Erythroblast (primary cell): ENCODE measurements around the gene TRMT11.

Experiments used
- GATA1 ChIP-seq: IDR thresholded peaks from 2 replicates; pipeline ENCODE4 v1.6.1; 2011; ENCODE audit warnings: low read depth, mild to moderate bottlenecking, control low read depth, low read length, moderate library complexity
- POLR2A ChIP-seq: IDR thresholded peaks from 2 replicates; pipeline ENCODE4 v1.6.1; 2011; ENCODE audit warnings: mild to moderate bottlenecking, low read length

DNA sequence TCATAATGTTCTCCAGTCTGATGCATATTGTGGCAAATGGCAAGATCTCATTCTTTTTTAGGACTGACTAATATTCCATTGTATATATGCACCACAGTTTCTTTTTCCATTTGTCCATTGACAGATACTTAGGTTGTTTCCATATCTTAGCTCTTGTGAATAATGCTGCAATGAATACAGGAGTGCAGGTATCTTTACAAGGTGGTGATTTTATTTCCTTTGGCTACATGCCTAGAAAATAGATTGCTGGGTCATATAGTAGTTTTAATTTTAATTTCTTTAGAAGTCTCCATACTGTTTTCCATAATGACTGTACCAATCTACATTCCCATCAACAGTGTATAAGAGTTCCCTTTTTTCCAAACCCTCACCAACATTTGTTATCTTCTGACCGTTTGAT lies 97.5 kb downstream of the TRMT11 start:
- TF ChIP-seq POLR2A = no peak
- TF ChIP-seq GATA1 = no peak
